Fibroblast of pulmonary artery (primary cell): Measurements from ENCODE around the gene PRRT1B.

ENCODE experiments used
- DNase-seq: peaks from one replicate; pipeline ENCODE4 v3.0.0-alpha.2; 2010; ENCODE audit warnings: low read depth
- H3K4me3 ChIP-seq: replicated peaks from 2 replicates; pipeline ENCODE4 v1.5.1; 2011; ENCODE audit warnings: low read depth, mild to moderate bottlenecking, control low read depth, low read length, moderate library complexity
- TF ChIP-seq, protein P1 (sequence below): IDR thresholded peaks from 2 replicates; pipeline ENCODE4 v1.5.1; 2011; ENCODE audit warnings: mild to moderate bottlenecking, control low read depth, low read length, inconsistent platforms; ENCODE audit errors: missing control alignments

The PRRT1B gene

DNA sequence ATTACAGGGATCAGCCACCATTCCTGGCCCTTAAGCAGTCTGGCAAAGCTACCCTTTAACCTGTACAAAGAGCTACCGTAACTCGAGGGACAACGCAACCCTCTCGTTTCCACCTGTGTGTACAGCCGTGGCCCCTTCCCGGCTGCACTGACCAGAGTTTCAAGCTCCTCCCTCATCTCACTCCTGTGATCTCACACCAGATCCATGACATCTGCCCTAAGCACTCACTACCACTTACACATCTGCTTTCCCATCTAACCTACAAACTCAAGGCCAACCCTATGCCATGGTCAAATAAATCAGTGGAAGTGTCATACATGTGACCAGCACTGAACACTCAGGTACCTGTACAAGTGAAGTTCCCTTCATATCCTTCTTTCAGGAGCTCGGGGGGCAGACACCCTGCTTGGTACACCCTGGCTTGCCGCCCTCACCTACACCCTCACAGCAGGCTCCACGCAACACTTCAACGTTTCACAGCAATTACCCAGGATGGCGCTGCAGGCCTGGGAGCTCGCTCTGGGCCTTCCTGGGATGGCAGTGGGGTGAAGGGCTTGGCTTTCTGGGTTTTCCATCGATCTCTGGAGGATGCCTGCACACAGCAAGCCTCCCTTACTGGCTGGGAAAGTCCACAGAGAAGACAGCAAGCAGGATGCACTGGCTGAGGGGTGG, 61.7 kb downstream of the PRRT1B start:
- no peak overlapping the region for H3K4me3 ChIP-seq
- DNase-seq, result no peak
- TF ChIP-seq, protein P1, sequence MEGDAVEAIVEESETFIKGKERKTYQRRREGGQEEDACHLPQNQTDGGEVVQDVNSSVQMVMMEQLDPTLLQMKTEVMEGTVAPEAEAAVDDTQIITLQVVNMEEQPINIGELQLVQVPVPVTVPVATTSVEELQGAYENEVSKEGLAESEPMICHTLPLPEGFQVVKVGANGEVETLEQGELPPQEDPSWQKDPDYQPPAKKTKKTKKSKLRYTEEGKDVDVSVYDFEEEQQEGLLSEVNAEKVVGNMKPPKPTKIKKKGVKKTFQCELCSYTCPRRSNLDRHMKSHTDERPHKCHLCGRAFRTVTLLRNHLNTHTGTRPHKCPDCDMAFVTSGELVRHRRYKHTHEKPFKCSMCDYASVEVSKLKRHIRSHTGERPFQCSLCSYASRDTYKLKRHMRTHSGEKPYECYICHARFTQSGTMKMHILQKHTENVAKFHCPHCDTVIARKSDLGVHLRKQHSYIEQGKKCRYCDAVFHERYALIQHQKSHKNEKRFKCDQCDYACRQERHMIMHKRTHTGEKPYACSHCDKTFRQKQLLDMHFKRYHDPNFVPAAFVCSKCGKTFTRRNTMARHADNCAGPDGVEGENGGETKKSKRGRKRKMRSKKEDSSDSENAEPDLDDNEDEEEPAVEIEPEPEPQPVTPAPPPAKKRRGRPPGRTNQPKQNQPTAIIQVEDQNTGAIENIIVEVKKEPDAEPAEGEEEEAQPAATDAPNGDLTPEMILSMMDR, result no peak

DNA sequence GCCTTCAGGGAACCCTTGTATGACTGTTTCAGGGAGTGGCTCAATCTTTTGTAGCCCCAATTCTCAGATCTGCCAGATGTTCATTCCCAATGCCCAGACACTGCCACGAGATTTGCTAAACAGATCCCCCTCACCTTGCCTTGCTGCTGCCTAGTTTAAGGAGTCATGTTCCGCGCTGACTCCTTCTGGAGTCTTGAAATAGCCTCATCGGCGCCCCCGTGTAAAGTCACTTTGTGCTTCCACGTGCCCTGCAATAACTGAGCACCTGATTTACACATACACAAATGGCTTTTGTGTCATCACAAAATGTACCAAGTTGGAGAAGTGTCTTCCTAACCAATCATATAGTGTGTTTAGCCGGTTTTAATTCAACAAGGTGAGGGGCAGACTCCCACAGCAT, 62.3 kb downstream of the PRRT1B start:
- H3K4me3 ChIP-seq, result no peak overlapping the region
- TF ChIP-seq, protein P1, result no peak
- no peak for DNase-seq

DNA sequence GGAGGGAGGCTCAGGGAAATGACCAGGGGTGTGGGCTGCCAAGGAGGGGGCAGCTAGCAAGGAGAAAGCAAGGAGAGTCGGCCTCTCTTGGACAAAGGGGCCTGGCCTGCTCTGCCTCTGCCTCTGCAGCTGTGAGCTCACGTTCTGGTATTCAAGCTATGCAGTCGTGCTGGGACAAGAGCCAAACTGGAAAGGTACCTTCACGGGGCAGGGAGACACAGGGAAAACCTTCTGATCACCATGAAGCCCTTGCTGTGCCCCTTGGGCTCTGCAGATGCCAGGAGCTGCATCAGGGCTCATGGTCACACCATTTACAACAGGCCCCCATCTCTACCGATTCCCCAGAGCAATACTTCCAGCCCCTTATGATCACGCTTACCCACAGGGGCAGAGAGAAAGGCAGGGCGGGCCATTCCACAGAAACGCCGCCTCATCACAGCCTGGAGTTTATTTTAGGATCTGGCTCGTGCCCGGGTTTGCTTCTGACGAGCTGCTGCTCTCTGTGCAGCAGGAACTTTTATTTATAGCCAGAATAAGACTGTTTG, 63.2 kb downstream of the PRRT1B start:
- no peak overlapping the region for H3K4me3 ChIP-seq
- TF ChIP-seq, protein P1, result no peak
- DNase-seq, result peak; percentile 90
